Activated naive CD8-positive, alpha-beta T cell treated with anti-CD3 and anti-CD28 coated beads, Interleukin-2, amount 10 ng/mL, durations not matched to agents 7 days and 5 days (primary cell): ENCODE data around the gene PTS. TPM values are rescaled to one million over a fixed set of nuclear protein-coding genes. Genes with fewer than 3 reads are reported as not detected.
A peak's percentile ranks its signal among the peaks of the same experiment; 100 is the strongest.

Source experiments
- ATAC-seq: fragments of 150-1000 bp; cut with Tn5 transposase; one replicate; pipeline ENCODE4 v1.10.0; 2021; ENCODE audit warnings: low read depth, moderate library complexity
- POLR2A ChIA-PET: fragments of 350-600 bp; sonication (Branson Sonifier 250); formaldehyde crosslinking; loops from one replicate; lab custom pipeline; 2021; ENCODE audit warnings: antibody characterized with exemption; lab: Charles Lee
- DNase-seq: peaks from one replicate; pipeline ENCODE4 v3.0.0; 2021
- H3K27ac Mint-ChIP-seq: one replicate; pipeline ENCODE4 v1.8.0; 2022; ENCODE audit warnings: mild to moderate bottlenecking, mixed read lengths
- H3K27me3 Mint-ChIP-seq: one replicate; pipeline ENCODE4 v1.8.0; 2022; ENCODE audit warnings: mild to moderate bottlenecking, moderate library complexity, mixed read lengths
- H3K36me3 Mint-ChIP-seq: one replicate; pipeline ENCODE4 v1.8.0; 2021; ENCODE audit warnings: mild to moderate bottlenecking, mixed read lengths
- H3K4me1 Mint-ChIP-seq: one replicate; pipeline ENCODE4 v1.8.0; 2021; ENCODE audit warnings: mixed read lengths
- H3K4me3 Mint-ChIP-seq: one replicate; pipeline ENCODE4 v1.8.0; 2022; ENCODE audit warnings: mild to moderate bottlenecking, moderate library complexity, mixed read lengths
- H3K9me3 Mint-ChIP-seq: one replicate; pipeline ENCODE4 v1.8.0; 2021; ENCODE audit warnings: mixed read lengths
- total RNA-seq, 2 experiments: library from RNA; stranded (reverse); gene quantifications; one replicate each; pipeline ENCODE4 v1.2.3, GENCODE V29; 2021

Gene PTS
- total RNA-seq, 2 experiments from 2014 or later: 20.9 to 24.2 TPM

- Mint-ChIP-seq H3K9me3 (no peaks in the 10 kb centered on the region), H3K36me3 (no peaks in the 10 kb centered on the region), H3K27ac (no peak overlapping the region), H3K4me3 (no peak overlapping the region), H3K27me3 (peaks cover 3% of the 10 kb centered on the region), H3K4me1 (no peaks in the 10 kb centered on the region)
- ATAC-seq (no peak), DNase-seq (no peak)
- POLR2A ChIA-PET: no interaction called here
Measured at GRCh38 chr11:112253605-112254242, 27.5 kb downstream of the PTS start.

DNA sequence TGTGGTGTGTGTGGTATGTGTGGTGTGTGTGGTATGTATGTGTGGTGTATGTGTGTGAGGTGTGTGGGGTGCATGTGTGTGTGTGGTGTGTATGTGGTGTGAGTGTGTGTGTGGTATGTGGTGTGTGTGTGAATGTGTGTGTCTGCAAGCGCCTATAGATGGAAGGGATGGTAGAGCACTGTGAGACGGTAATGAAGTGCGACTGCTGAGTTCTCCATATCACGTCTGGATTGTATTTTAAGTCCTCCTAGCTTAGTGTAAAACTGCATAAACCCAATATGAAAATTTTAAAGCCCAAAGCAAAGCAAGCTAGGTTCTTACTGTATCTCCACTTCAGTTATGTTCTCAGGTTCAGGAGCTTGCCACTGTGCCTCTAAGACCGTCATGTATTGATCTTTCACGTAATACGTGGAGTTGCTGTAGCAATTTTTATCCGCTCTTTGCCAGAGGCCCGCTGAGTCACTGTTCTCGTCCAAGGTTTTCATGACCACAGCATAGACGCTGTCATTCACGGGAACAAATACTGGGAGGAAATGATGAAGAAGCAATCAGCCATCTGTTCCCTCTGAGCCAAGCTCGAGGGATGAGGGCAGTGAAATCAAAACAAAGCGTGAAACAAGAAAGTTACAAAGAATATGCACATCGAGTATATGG, 29.0 kb downstream of the PTS start:
- Mint-ChIP-seq H3K27me3 (peaks cover 3% of the 10 kb centered on the region), H3K27ac (no peak overlapping the region), H3K4me3 (no peak overlapping the region), H3K4me1 (no peaks in the 10 kb centered on the region), H3K36me3 (no peaks in the 10 kb centered on the region), H3K9me3 (no peaks in the 10 kb centered on the region)
- POLR2A ChIA-PET: no interaction called here
- DNase-seq (no peak), ATAC-seq (no peak)

DNA sequence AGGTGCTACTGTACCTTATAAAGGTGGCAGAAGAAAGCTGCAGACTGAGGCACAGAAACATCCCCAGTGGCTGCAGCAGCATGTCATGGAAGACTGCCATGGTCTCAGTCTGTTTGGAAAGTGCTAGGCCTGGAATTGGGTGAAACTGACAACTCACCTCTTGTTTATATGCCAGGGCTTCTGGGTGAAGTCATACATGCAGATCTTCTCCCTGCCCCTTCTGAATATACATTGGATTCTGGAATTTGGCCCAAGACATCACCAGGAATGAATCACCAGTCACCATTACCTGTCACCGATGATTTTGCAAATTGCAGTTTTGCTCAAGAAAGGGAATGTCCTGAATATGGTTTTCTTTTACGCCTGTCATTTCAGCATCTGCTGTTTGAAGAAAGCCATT, 34.3 kb downstream of the PTS start, which contains the start of gene PLET1:
Gene PLET1, minus strand, starts transcription at position 371 of the 400 bp plus-strand sequence. Its CDS starts 271 bp downstream, at position 100.
- Mint-ChIP-seq H3K9me3 (no peaks in the 10 kb centered on the region), H3K36me3 (no peaks in the 10 kb centered on the region), H3K27me3 (peaks cover 6% of the 10 kb centered on the region), H3K4me1 (no peaks in the 10 kb centered on the region), H3K4me3 (no peak within 1 kb of the TSS), H3K27ac (no peak within 1 kb of the TSS)
- POLR2A ChIA-PET: no interaction called here
- ATAC-seq (no peak), DNase-seq (no peak)

DNA sequence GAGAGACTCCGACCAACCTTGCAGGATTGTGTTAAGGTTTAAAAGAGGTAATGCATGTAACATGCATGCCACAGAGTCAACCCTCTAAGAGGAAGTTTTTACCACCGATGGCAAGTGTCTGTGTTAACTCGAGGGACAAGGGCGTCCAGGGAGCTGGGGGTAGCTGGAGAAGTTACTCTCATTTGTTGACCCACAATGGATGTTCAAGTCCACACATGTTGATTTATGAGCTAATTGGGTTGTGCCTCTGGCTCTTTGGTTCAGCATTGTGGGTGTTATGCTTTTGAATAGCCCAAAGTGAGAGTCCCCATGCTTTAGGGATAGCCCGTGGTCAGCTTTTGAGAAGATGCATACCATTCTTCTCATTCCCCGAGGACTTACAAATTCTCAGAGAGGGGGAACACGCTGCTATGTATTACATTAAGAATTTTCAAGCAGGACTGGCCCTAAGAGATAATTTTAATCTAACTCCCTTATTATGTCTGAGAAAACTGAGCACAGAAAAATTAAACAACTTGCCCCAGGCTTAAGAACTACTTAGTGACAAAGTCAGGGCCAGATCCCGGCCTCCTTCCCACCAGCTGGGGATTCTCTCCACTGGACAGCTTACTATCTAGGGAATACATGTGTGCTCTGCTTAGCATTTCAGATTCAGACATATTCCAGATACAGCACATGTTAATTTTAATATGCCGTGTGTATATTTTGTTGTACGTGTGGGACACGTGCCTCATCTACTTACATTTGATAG, 39.6 kb downstream of the PTS start:
- DNase-seq: no peak
- Mint-ChIP-seq H3K9me3 (no peaks in the 10 kb centered on the region), H3K27me3 (peaks cover 3% of the 10 kb centered on the region), H3K4me1 (no peaks in the 10 kb centered on the region), H3K36me3 (no peaks in the 10 kb centered on the region), H3K4me3 (no peak overlapping the region), H3K27ac (no peak overlapping the region)
- ATAC-seq: no peak
- POLR2A ChIA-PET: no interaction called here

GRCh38 chr11:112266410-112266778, 40.2 kb downstream of the PTS start:
- no peaks in the 10 kb centered on the region for H3K9me3 Mint-ChIP-seq
- H3K4me3 Mint-ChIP-seq: no peak overlapping the region
- no peaks in the 10 kb centered on the region for H3K4me1 Mint-ChIP-seq
- peaks cover 3% of the 10 kb centered on the region for H3K27me3 Mint-ChIP-seq
- DNase-seq (no peak), ATAC-seq (no peak)
- H3K36me3 Mint-ChIP-seq: no peaks in the 10 kb centered on the region
- POLR2A ChIA-PET: no interaction called here
- H3K27ac Mint-ChIP-seq: no peak overlapping the region

DNA sequence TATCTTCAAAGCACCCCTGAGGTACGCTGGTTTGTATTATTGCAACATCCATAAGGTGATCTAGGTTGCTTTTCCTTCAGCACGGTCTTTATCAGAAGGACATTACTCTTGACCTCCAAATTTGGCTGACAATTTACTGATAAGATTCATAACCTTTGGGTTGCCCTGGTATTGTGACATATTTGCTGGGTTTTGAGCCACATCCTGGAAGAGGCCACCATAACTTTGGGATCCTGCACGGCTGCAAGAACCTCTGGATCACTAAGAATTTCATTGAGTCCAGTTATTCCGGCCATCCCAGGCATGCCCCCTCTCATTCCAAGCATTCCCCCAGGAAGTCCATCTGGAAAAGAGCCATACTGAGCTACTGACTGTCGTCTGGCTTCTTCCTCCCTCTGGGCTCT, 41.0 kb downstream of the PTS start:
- no peak for DNase-seq

GRCh38 chr11:112268406-112268805, 42.2 kb downstream of the PTS start:
- no peaks in the 10 kb centered on the region for H3K9me3 Mint-ChIP-seq
- H3K4me1 Mint-ChIP-seq: peaks cover 3% of the 10 kb centered on the region
- H3K27me3 Mint-ChIP-seq: peaks cover 3% of the 10 kb centered on the region
- no peak overlapping the region for H3K27ac Mint-ChIP-seq
- DNase-seq: no peak
- ATAC-seq: no peak
- POLR2A ChIA-PET: no interaction called here
- no peaks in the 10 kb centered on the region for H3K36me3 Mint-ChIP-seq
- no peak overlapping the region for H3K4me3 Mint-ChIP-seq

More for the DNA sequence above, 41.0 kb downstream of the PTS start:
- no peak for ATAC-seq
- Mint-ChIP-seq H3K36me3 (no peaks in the 10 kb centered on the region), H3K27me3 (peaks cover 3% of the 10 kb centered on the region), H3K27ac (no peak overlapping the region), H3K4me1 (no peaks in the 10 kb centered on the region), H3K4me3 (no peak overlapping the region), H3K9me3 (no peaks in the 10 kb centered on the region)
- POLR2A ChIA-PET: no interaction called here

- H3K27me3 Mint-ChIP-seq: no peaks in the 10 kb centered on the region
- no peak overlapping the region for H3K27ac Mint-ChIP-seq
- H3K4me1 Mint-ChIP-seq: peaks cover 3% of the 10 kb centered on the region
Measured at GRCh38 chr11:112269139-112269538, 42.9 kb downstream of the PTS start.

DNA sequence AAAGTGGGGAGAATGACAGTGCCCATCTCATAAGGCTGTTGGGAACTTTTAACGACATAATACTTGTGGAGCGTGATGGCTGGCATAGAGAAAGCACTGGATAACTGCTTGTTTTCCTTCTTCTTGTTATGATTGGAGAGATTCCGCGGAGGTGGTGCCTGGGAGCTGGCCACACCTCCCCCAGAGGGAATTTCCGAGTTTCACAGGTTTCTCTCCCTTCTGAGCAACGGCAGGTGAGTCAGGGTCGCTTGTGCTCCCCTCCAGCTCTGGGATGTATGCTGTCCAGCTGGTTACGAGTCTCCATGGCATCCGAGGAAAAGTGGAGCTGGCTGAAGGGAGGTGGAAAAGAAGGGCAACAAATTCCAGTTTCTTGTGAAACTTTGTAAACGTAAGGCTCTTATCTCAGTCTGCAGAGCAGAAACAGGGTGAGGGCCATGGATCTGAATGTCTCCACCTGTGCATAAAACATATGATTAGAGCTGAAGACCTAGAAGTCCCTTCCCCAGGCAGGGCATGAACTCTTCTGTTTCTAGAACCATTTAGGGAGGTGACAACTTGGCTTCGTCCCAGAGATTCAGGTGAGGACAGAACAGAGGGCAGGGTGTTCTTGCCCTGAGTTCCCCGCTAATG, 44.4 kb downstream of the PTS start:
- Mint-ChIP-seq H3K9me3 (no peaks in the 10 kb centered on the region), H3K36me3 (no peaks in the 10 kb centered on the region), H3K4me1 (peaks cover 3% of the 10 kb centered on the region), H3K4me3 (no peak overlapping the region), H3K27me3 (no peaks in the 10 kb centered on the region), H3K27ac (no peak overlapping the region)
- POLR2A ChIA-PET: no interaction called here
- ATAC-seq (no peak), DNase-seq (no peak)

More at GRCh38 chr11:112269139-112269538, 42.9 kb downstream of the PTS start:
- Mint-ChIP-seq H3K4me3 (no peak overlapping the region), H3K36me3 (no peaks in the 10 kb centered on the region), H3K9me3 (no peaks in the 10 kb centered on the region)
- DNase-seq: no peak
- no peak for ATAC-seq
- POLR2A ChIA-PET: no interaction called here

DNA sequence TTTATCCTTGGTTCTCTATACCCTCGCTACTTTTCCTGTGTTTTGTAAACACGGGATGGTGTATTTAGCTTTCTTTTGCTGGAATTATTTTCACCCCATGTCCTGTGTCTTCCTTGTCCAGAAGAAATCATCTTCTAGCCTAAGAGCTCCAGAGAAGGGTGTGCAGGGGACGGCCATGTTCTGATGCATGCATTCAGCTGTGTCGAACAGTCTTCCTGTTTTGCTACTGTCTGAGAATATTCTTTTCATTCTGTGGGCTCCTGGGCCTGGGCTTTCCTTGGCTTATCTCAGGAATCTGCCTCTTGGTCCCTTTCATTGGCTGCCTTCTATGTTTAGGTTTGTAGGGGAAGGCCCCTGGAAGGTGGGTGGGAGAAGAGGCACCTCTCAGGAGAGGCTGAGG, 45.0 kb downstream of the PTS start:
- Mint-ChIP-seq H3K27ac (no peak overlapping the region), H3K4me1 (peaks cover 4% of the 10 kb centered on the region), H3K4me3 (no peak overlapping the region), H3K36me3 (no peaks in the 10 kb centered on the region), H3K27me3 (no peaks in the 10 kb centered on the region), H3K9me3 (no peaks in the 10 kb centered on the region)
- DNase-seq: no peak
- POLR2A ChIA-PET: no interaction called here
- ATAC-seq: no peak

DNA sequence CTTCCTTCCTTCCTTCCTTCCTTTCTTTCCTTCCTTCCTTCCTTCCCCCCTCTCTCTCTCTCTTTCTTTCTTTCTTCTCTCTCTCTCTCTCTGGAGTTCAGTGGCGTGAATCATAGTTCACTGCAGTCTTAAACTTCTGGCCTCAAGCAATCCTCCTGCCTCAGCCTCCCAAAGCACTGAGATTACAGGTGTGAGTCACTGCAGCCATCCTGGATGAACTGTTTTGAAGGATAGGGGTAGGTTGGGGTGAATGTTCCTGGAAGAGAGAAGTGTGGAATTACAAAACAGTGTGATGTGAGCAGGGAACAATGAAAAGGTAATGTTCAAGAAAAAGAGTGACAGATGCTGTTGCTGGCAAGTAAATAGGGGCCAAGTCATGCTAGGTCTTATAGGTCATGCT, 46.8 kb downstream of the PTS start:
- Mint-ChIP-seq H3K4me3 (no peak overlapping the region), H3K27me3 (peaks cover 7% of the 10 kb centered on the region), H3K27ac (peak overlapping the region; percentile 10), H3K4me1 (peaks cover 13% of the 10 kb centered on the region), H3K9me3 (no peaks in the 10 kb centered on the region), H3K36me3 (no peaks in the 10 kb centered on the region)
- no peak for ATAC-seq
- POLR2A ChIA-PET: no interaction called here
- no peak for DNase-seq

- Mint-ChIP-seq H3K4me3 (no peak overlapping the region), H3K36me3 (no peaks in the 10 kb centered on the region), H3K27me3 (peaks cover 7% of the 10 kb centered on the region), H3K27ac (no peak overlapping the region), H3K9me3 (no peaks in the 10 kb centered on the region), H3K4me1 (peaks cover 13% of the 10 kb centered on the region)
- DNase-seq (no peak), ATAC-seq (no peak)
- POLR2A ChIA-PET: interaction anchor here (0.7 kb wide), 1 partner anchor 38 kb away, joined by 3 read pairs; no protein-coding TSS in a partner anchor
Measured at GRCh38 chr11:112274007-112274783, 48.0 kb downstream of the PTS start.

DNA sequence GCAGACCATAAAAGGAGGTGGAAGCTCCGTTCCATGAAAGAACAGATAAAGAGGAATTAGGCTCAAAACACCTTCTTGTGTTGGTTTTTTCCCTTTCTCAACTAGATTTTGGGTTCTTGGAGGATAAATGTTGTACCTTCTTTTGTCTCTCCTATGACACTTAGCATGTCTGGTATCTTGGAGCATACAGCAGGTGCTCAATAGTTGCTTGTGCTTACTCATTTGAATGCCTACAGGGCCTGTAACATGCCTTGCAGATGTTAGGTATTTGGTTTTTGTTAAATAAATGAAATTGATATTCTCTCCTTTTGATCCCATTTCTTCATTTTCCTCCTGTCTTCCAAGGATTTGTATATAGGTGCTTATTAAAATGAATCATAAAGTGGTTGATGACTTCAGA, 50.8 kb downstream of the PTS start:
- POLR2A ChIA-PET: no interaction called here
- Mint-ChIP-seq H3K36me3 (no peaks in the 10 kb centered on the region), H3K9me3 (no peaks in the 10 kb centered on the region), H3K27ac (no peak overlapping the region), H3K27me3 (peaks cover 10% of the 10 kb centered on the region), H3K4me3 (no peak overlapping the region), H3K4me1 (peaks cover 23% of the 10 kb centered on the region)
- no peak for DNase-seq
- no peak for ATAC-seq
